Neural progenitor cell (in vitro differentiated cells): ENCODE data around the gene ACER2. TPM values are rescaled to one million over a fixed set of nuclear protein-coding genes. Genes with fewer than 3 reads are reported as not detected.

Experiments used
- DNase-seq: peaks from one replicate; pipeline ENCODE4 v3.0.0-alpha.2; 2016; ENCODE audit warnings: low spot score
- H2AFZ ChIP-seq: fragments of 200-600 bp; sonication (generic); replicated peaks from 2 replicates; pipeline ENCODE4 v1.6.1; 2016; ENCODE audit warnings: antibody characterized with exemption
- H3F3A ChIP-seq: fragments of 200-600 bp; sonication (generic); 2 replicates; pipeline ENCODE4 v1.6.1; 2016; ENCODE audit warnings: antibody characterized with exemption, low read depth
- H3K27ac ChIP-seq: fragments of 200-600 bp; sonication (generic); 2 replicates; pipeline ENCODE4 v1.5.1; 2016; ENCODE audit warnings: mild to moderate bottlenecking
- H3K27me3 ChIP-seq: fragments of 200-600 bp; sonication (generic); 2 replicates; pipeline ENCODE4 v1.6.1; 2016; ENCODE audit warnings: mild to moderate bottlenecking, moderate library complexity
- H3K36me3 ChIP-seq: fragments of 200-600 bp; sonication (generic); 2 replicates; pipeline ENCODE4 v1.5.1; 2016
- H3K4me1 ChIP-seq: fragments of 200-600 bp; sonication (generic); 2 replicates; pipeline ENCODE4 v1.6.1; 2016; ENCODE audit warnings: mixed run types
- H3K4me2 ChIP-seq: fragments of 200-600 bp; sonication (generic); 2 replicates; pipeline ENCODE4 v1.6.1; 2016
- H3K4me3 ChIP-seq: fragments of 200-600 bp; sonication (generic); 2 replicates; pipeline ENCODE4 v1.5.1; 2016
- H3K79me2 ChIP-seq: fragments of 200-600 bp; sonication (generic); 2 replicates; pipeline ENCODE4 v1.6.1; 2016; ENCODE audit warnings: low read depth
- H3K9ac ChIP-seq: fragments of 200-600 bp; sonication (generic); 2 replicates; pipeline ENCODE4 v1.6.1; 2016
- H3K9me3 ChIP-seq: fragments of 200-600 bp; sonication (generic); 2 replicates; pipeline ENCODE4 v1.5.1; 2016; ENCODE audit warnings: low read depth
- H4K20me1 ChIP-seq: fragments of 200-600 bp; sonication (generic); 2 replicates; pipeline ENCODE4 v1.6.1; 2016; ENCODE audit warnings: low read depth
- H3K27ac Mint-ChIP-seq: 3 replicates; pipeline ENCODE4 v1.8.0; 2021; ENCODE audit warnings: mixed read lengths
- H3K27me3 Mint-ChIP-seq: 2 replicates; pipeline ENCODE4 v1.8.0; 2022; ENCODE audit warnings: low read depth, mild to moderate bottlenecking, inconsistent platforms, moderate library complexity, mixed read lengths; ENCODE audit not compliant: insufficient read depth
- H3K36me3 Mint-ChIP-seq: 3 replicates; pipeline ENCODE4 v1.8.0; 2021; ENCODE audit warnings: mixed read lengths
- H3K4me1 Mint-ChIP-seq: 3 replicates; pipeline ENCODE4 v1.8.0; 2021; ENCODE audit warnings: mixed read lengths
- H3K4me3 Mint-ChIP-seq: 3 replicates; pipeline ENCODE4 v1.8.0; 2021; ENCODE audit warnings: mild to moderate bottlenecking, moderate library complexity, mixed read lengths
- H3K9me3 Mint-ChIP-seq: 3 replicates; pipeline ENCODE4 v1.8.0; 2020; ENCODE audit warnings: mixed read lengths
- EZH2 ChIP-seq: fragments of 200-600 bp; sonication (generic); IDR thresholded peaks from 2 replicates; pipeline ENCODE4 v1.6.1; 2017; ENCODE audit warnings: antibody characterized with exemption, mild to moderate bottlenecking, moderate library complexity
- EZH2phosphoT487 ChIP-seq: fragments of 200-600 bp; sonication (generic); IDR thresholded peaks from 2 replicates; pipeline ENCODE4 v1.6.1; 2017; ENCODE audit warnings: antibody characterized with exemption
- total RNA-seq: library from RNA; depleted of rRNA; stranded (reverse); fragments of >200 nt; gene quantifications from 2 replicates; pipeline ENCODE4 v1.2.3, GENCODE V29; 2015; ENCODE audit warnings: low replicate concordance
- TF ChIP-seq, protein P1 (sequence below): fragments of 200-600 bp; sonication (generic); IDR thresholded peaks from 2 replicates; pipeline ENCODE4 v1.5.1; 2017; ENCODE audit warnings: antibody characterized with exemption, mild to moderate bottlenecking

ACER2 gene
- total RNA-seq, 1 donor from 2014 or later = 5.6 TPM

GRCh38 chr9:19480345-19480744, 71.5 kb downstream of the ACER2 start:
- no peak for DNase-seq
- H3K4me1 Mint-ChIP-seq = no peaks in the 10 kb centered on the region
- TF ChIP-seq, protein P1, sequence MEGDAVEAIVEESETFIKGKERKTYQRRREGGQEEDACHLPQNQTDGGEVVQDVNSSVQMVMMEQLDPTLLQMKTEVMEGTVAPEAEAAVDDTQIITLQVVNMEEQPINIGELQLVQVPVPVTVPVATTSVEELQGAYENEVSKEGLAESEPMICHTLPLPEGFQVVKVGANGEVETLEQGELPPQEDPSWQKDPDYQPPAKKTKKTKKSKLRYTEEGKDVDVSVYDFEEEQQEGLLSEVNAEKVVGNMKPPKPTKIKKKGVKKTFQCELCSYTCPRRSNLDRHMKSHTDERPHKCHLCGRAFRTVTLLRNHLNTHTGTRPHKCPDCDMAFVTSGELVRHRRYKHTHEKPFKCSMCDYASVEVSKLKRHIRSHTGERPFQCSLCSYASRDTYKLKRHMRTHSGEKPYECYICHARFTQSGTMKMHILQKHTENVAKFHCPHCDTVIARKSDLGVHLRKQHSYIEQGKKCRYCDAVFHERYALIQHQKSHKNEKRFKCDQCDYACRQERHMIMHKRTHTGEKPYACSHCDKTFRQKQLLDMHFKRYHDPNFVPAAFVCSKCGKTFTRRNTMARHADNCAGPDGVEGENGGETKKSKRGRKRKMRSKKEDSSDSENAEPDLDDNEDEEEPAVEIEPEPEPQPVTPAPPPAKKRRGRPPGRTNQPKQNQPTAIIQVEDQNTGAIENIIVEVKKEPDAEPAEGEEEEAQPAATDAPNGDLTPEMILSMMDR = no peak
- TF ChIP-seq EZH2 = no peak
- TF ChIP-seq EZH2phosphoT487 = no peak
- no peaks in the 10 kb centered on the region for H3K9me3 ChIP-seq
- H3K4me1 ChIP-seq = no peaks in the 10 kb centered on the region
- H4K20me1 ChIP-seq = no peaks in the 10 kb centered on the region
- H3K36me3 Mint-ChIP-seq = no peaks in the 10 kb centered on the region
- H3K79me2 ChIP-seq = no peaks in the 10 kb centered on the region
- H3K36me3 ChIP-seq = no peaks in the 10 kb centered on the region
- no peak overlapping the region for H3K4me3 ChIP-seq
- H3K27ac ChIP-seq = no peak overlapping the region
- no peak overlapping the region for H3K27ac Mint-ChIP-seq
- no peak overlapping the region for H3K9ac ChIP-seq
- H2AFZ ChIP-seq = no peak overlapping the region
- H3K27me3 Mint-ChIP-seq = peaks cover 11% of the 10 kb centered on the region
- no peaks in the 10 kb centered on the region for H3K27me3 ChIP-seq
- no peaks in the 10 kb centered on the region for H3F3A ChIP-seq
- H3K4me2 ChIP-seq = no peak overlapping the region
- H3K9me3 Mint-ChIP-seq = peaks cover 2% of the 10 kb centered on the region
- H3K4me3 Mint-ChIP-seq = no peak overlapping the region

DNA sequence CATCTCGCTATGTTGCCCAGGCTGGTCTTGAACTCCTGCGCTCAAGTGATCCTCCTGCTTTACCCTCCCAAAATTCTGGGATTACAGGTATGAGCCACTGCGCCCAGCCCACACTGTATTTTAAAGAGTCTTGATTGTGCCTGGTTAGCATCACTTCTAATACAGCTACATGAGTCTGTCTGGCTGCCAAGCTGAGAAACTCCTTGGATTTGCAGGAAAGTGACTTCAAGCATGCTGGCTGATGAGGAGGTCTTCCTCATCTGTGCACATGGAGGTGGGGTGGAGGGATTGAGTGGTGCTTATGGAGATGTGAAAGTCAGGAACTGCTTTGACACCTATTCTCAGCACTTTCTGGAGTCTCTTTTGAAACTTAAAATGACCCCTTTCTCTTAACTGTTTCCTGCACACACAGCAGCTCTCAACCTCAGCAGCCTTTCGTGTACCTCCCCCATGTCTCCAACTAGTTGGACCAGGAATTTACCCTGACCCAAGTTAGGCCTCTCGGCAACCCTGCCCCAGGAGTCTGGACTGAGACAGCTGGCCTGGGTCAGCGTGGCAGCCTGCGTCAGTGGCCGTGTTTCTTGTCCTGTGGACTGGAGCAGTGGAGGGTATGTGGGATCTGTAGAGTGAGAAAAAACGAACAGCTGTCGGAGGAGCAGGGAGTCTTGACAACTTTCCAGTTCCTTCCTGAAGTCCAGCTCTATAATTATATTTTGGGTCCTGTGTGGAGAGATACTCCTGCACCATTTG, 72.5 kb downstream of the ACER2 start:
- Mint-ChIP-seq H3K4me1 (no peaks in the 10 kb centered on the region), H3K27ac (no peak overlapping the region), H3K4me3 (no peak overlapping the region), H3K36me3 (no peaks in the 10 kb centered on the region), H3K9me3 (peaks cover 2% of the 10 kb centered on the region), H3K27me3 (peaks cover 11% of the 10 kb centered on the region)
- H3K4me1 ChIP-seq = no peaks in the 10 kb centered on the region
- H3K36me3 ChIP-seq = no peaks in the 10 kb centered on the region
- no peak overlapping the region for H3K4me3 ChIP-seq
- no peaks in the 10 kb centered on the region for H4K20me1 ChIP-seq
- H3K79me2 ChIP-seq = no peaks in the 10 kb centered on the region
- no peak overlapping the region for H3K27ac ChIP-seq
- no peak overlapping the region for H3K9ac ChIP-seq
- no peaks in the 10 kb centered on the region for H3K9me3 ChIP-seq
- no peaks in the 10 kb centered on the region for H3F3A ChIP-seq
- H3K4me2 ChIP-seq = no peak overlapping the region
- no peak overlapping the region for H2AFZ ChIP-seq
- H3K27me3 ChIP-seq = no peaks in the 10 kb centered on the region
- no peak for TF ChIP-seq EZH2
- DNase-seq = no peak

- Histone ChIP-seq H3K27me3 (no peaks in the 10 kb centered on the region), H3K36me3 (no peaks in the 10 kb centered on the region), H3K9ac (no peak overlapping the region), H3K27ac (no peak overlapping the region), H3K9me3 (no peaks in the 10 kb centered on the region), H3K79me2 (no peaks in the 10 kb centered on the region), H3F3A (no peaks in the 10 kb centered on the region), H4K20me1 (no peaks in the 10 kb centered on the region), H2AFZ (no peak overlapping the region), H3K4me3 (no peak overlapping the region), H3K4me1 (no peaks in the 10 kb centered on the region), H3K4me2 (no peak overlapping the region)
- H3K27ac Mint-ChIP-seq = no peak overlapping the region
- no peak overlapping the region for H3K4me3 Mint-ChIP-seq
- no peak for DNase-seq
- H3K9me3 Mint-ChIP-seq = peaks cover 2% of the 10 kb centered on the region
- H3K4me1 Mint-ChIP-seq = no peaks in the 10 kb centered on the region
- H3K27me3 Mint-ChIP-seq = peaks cover 7% of the 10 kb centered on the region
- no peak for TF ChIP-seq EZH2
- TF ChIP-seq, protein P1 = no peak
- no peak for TF ChIP-seq EZH2phosphoT487
- no peaks in the 10 kb centered on the region for H3K36me3 Mint-ChIP-seq
Measured at GRCh38 chr9:19481971-19482404, 73.2 kb downstream of the ACER2 start.

GRCh38 chr9:19484699-19485098, 75.9 kb downstream of the ACER2 start:
- Histone ChIP-seq H3K79me2 (no peaks in the 10 kb centered on the region), H3K4me3 (no peak overlapping the region), H4K20me1 (no peaks in the 10 kb centered on the region), H3K4me1 (no peaks in the 10 kb centered on the region), H3F3A (no peaks in the 10 kb centered on the region), H3K27ac (no peak overlapping the region), H3K36me3 (no peaks in the 10 kb centered on the region), H3K9ac (no peak overlapping the region), H3K27me3 (no peaks in the 10 kb centered on the region), H3K9me3 (no peaks in the 10 kb centered on the region), H3K4me2 (no peak overlapping the region), H2AFZ (no peak overlapping the region)
- no peaks in the 10 kb centered on the region for H3K4me1 Mint-ChIP-seq
- no peak for DNase-seq
- no peak for TF ChIP-seq EZH2phosphoT487
- TF ChIP-seq EZH2 = no peak
- TF ChIP-seq, protein P1 = no peak
- no peaks in the 10 kb centered on the region for H3K36me3 Mint-ChIP-seq
- no peak overlapping the region for H3K4me3 Mint-ChIP-seq
- H3K27me3 Mint-ChIP-seq = peaks cover 4% of the 10 kb centered on the region
- peaks cover 2% of the 10 kb centered on the region for H3K9me3 Mint-ChIP-seq
- no peak overlapping the region for H3K27ac Mint-ChIP-seq
